K562 (cell line): Measurements from ENCODE around the gene RETREG2. TPM values are rescaled to one million over a fixed set of nuclear protein-coding genes. Genes with fewer than 3 reads are reported as not detected.

Source experiments
- ARID4B ChIP-seq: sonication (generic); formaldehyde crosslinking; IDR thresholded peaks from 2 replicates; pipeline ENCODE4 v1.8.0; 2022; ENCODE audit warnings: mild to moderate bottlenecking, missing genetic modification reagents
- CBX2 ChIP-seq: fragments of 200-600 bp; sonication (generic); IDR thresholded peaks from one replicate; pipeline ENCODE4 v1.6.1; 2012; ENCODE audit warnings: mild to moderate bottlenecking, low read length, inconsistent platforms; ENCODE audit not compliant: insufficient read depth, poor library complexity, severe bottlenecking
- CBX8 ChIP-seq: fragments of 200-600 bp; sonication (generic); IDR thresholded peaks from 2 replicates; pipeline ENCODE4 v1.6.1; 2012; ENCODE audit warnings: borderline replicate concordance, mixed run types, low read depth, mild to moderate bottlenecking, moderate library complexity, mixed read lengths, low read length, control low read depth, inconsistent platforms; ENCODE audit not compliant: poor library complexity, severe bottlenecking; ENCODE audit errors: extremely low read depth
- CTCF ChIP-seq, 3 experiments: IDR thresholded peaks in 2 of 3; conservative IDR thresholded peaks in 1 of 3; 2 replicates each; pipeline ENCODE4 v1.5.1; 2011 to 2012; ENCODE audit warnings: low read length in 3 of 3, mild to moderate bottlenecking in 3 of 3, control low read depth in 2 of 3, improper control_type of control experiment in 1 of 3, inconsistent platforms in 1 of 3, low read depth in 1 of 3, mixed read lengths in 1 of 3, moderate library complexity in 1 of 3; ENCODE audit not compliant: insufficient read depth in 2 of 3
- NFE2L1 ChIP-seq: fragments of 450-650 bp; IDR thresholded peaks from 2 replicates; pipeline ENCODE4 v1.6.1; 2016; ENCODE audit warnings: missing genetic modification characterization, low read depth, mild to moderate bottlenecking, missing compliant biosample characterization, moderate library complexity, borderline replicate concordance
- OTX1 ChIP-seq: fragments of 450-650 bp; formaldehyde crosslinking; IDR thresholded peaks from 2 replicates; pipeline ENCODE4 v1.4.0; 2022; ENCODE audit warnings: mild to moderate bottlenecking
- PRPF4 ChIP-seq: fragments of 200-400 bp; formaldehyde crosslinking; IDR thresholded peaks from one replicate; pipeline ENCODE4 v1.6.1; 2017; ENCODE audit warnings: low read length, low read depth, mild to moderate bottlenecking; ENCODE audit not compliant: insufficient read depth, poor library complexity, severe bottlenecking
- RAD21 ChIP-seq, 2 experiments: fragments of 250-450 bp in 1 of 2; fragments of 450-650 bp in 1 of 2; sonication (Bioruptor Pico) in 1 of 2; formaldehyde crosslinking in 1 of 2; IDR thresholded peaks in 1 of 2; conservative IDR thresholded peaks in 1 of 2; 2 replicates each; pipeline versions ENCODE4 v1.4.0 to v1.8.0; 2020 to 2022; ENCODE audit warnings: mild to moderate bottlenecking in 2 of 2, moderate library complexity in 1 of 2
- SRF ChIP-seq, 2 experiments: fragments of 250-450, 450-650 bp in 1 of 2; sonication (Bioruptor Pico) in 1 of 2; sonication (generic) in 1 of 2; formaldehyde crosslinking; IDR thresholded peaks; 2 replicates each; pipeline versions ENCODE4 v1.5.0 to v1.5.1; 2020 to 2022; ENCODE audit warnings: mild to moderate bottlenecking in 1 of 2, missing genetic modification reagents in 1 of 2
- ZNF263 ChIP-seq: sonication (generic); formaldehyde crosslinking; IDR thresholded peaks from 2 replicates; pipeline ENCODE4 v1.8.0; 2022; ENCODE audit warnings: mild to moderate bottlenecking, missing genetic modification reagents, borderline replicate concordance
- ZNF277 ChIP-seq: fragments of 250-450 bp; sonication (Bioruptor Pico); IDR thresholded peaks from 2 replicates; pipeline ENCODE4 v1.8.0; 2022; ENCODE audit warnings: inconsistent platforms, mild to moderate bottlenecking, moderate library complexity, borderline replicate concordance
- polyA plus RNA-seq, 8 experiments: library from polyadenylated mRNA; depleted of rRNA in 4 of 8; stranded (reverse) in 5 of 8; unstranded in 3 of 8; fragments of >200 nt; fragmentation: Nextera tagmentation in 2 of 8; fragmentation: Illumina TruSeq in 1 of 8; extraction: Ambion mirVana in 2 of 8; extraction: Trizol in 1 of 8; gene quantifications; 2 replicates each; pipeline versions ENCODE4 v1.2.1 to v1.2.3, GENCODE V29; 2011 to 2014; ENCODE audit warnings: inconsistent platforms in 1 of 8, missing spikeins in 1 of 8
- total RNA-seq, 7 experiments: library from RNA; depleted of rRNA in 6 of 7; stranded (reverse); fragments of >200 nt in 6 of 7; fragmentation: Illumina TruSeq in 2 of 7; extraction: Trizol in 2 of 7; gene quantifications; 2 replicates each; pipeline versions ENCODE4 v1.2.1 to v1.2.3, GENCODE V29; 2011 to 2021; ENCODE audit warnings: low replicate concordance in 1 of 7

RETREG2 gene
- total and polyA plus RNA-seq, 9 of the 15 experiments (the other 6 are each of a cell fraction or from before 2014, with no cell fraction given) = 4.9 to 40.1 (median 19.2) TPM

DNA sequence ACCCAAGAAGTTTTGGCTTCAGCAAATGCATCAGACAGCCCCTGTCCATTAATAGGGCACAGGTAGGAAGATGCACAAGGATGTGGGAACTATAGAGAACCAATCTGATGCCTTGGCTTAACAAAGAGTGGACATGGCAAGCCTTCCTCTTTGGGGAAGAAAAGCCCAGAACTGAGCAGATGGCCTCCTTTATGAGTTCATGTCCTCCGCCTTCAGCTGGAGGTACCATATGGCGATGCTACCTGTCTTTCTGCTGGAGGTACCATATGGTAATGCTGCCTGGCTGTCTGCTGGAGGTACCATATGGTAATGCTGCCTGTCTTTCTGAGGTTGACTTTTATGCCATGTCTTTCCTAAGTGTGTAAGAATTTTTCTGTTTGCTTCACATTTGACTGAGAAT, 6.0 kb downstream of the RETREG2 start (continued):
- TF ChIP-seq ARID4B (CRISPR knock-in tag) (no peak), CBX8 (no peak), CTCF (IDR thresholded peaks at IDR 0.05 in 2 of 3, conservative IDR thresholded peaks at IDR 0.05 in 1 of 3; ENCODE audit: insufficient read depth in 2 of 3, low read depth in 1 of 3, low read length in 3 of 3) (no peak), PRPF4 (no peak), CBX2 (no peak), OTX1 (no peak), ZNF277 (CRISPR knock-in tag) (no peak), SRF (CRISPR knock-in tag; IDR thresholded peaks at IDR 0.05) (no peak), RAD21 (CRISPR knock-in tag; conservative IDR thresholded peaks at IDR 0.05 in 1 of 2, IDR thresholded peaks at IDR 0.05 in 1 of 2) (no peak), ZNF263 (CRISPR knock-in tag) (no peak), NFE2L1 (tag) (no peak)
